Cardiac muscle cell (in vitro differentiated cells and primary cell): ENCODE results near the gene PSMB8. TPM values are rescaled to one million over a fixed set of nuclear protein-coding genes. Genes with fewer than 3 reads are reported as not detected.
"Not testable (repeated sequence)": the region's sequence is repeated elsewhere in the genome, so short reads cannot be mapped to it uniquely, and the experiment has no call there.

ENCODE experiments used
- DNase-seq, 2 donors: peaks; one replicate each; pipeline versions ENCODE4 v3.0.0 to v3.0.0-alpha.2; 2010 to 2017; ENCODE audit warnings: low read depth in 1 of 2, low spot score in 1 of 2
- H3K27ac ChIP-seq: fragments of 200-600 bp; sonication (generic); 2 replicates; pipeline ENCODE4 v1.5.1; 2016
- H3K27me3 ChIP-seq: fragments of 200-600 bp; sonication (generic); 2 replicates; pipeline ENCODE4 v1.6.0; 2016; ENCODE audit warnings: control low read depth
- H3K36me3 ChIP-seq: fragments of 200-600 bp; sonication (generic); 2 replicates; pipeline ENCODE4 v1.5.1; 2016; ENCODE audit warnings: control low read depth
- H3K4me1 ChIP-seq: fragments of 200-600 bp; sonication (generic); 2 replicates; pipeline ENCODE4 v1.8.1; 2017; ENCODE audit warnings: low read depth, mild to moderate bottlenecking, mixed run types
- H3K4me3 ChIP-seq: fragments of 200-600 bp; sonication (generic); 2 replicates; pipeline ENCODE4 v1.5.1; 2016; ENCODE audit warnings: mild to moderate bottlenecking
- H3K9me3 ChIP-seq: fragments of 200-600 bp; sonication (generic); 2 replicates; pipeline ENCODE4 v1.5.1; 2017; ENCODE audit warnings: low read depth, mild to moderate bottlenecking, control low read depth
- CTCF ChIP-seq: IDR thresholded peaks from 2 replicates; pipeline ENCODE4 v1.5.1; 2012; ENCODE audit warnings: low read depth, mild to moderate bottlenecking, low read length
- polyA plus RNA-seq: library from polyadenylated mRNA; unstranded; fragments of >200 nt; fragmentation: Nextera tagmentation; extraction: Ambion mirVana; gene quantifications from 2 replicates; pipeline ENCODE4 v1.2.1, GENCODE V29; 2016
- total RNA-seq: library from RNA; depleted of rRNA; stranded (reverse); fragments of >200 nt; gene quantifications from 2 replicates; pipeline ENCODE4 v1.2.3, GENCODE V29; 2016

PSMB8 gene
- total and polyA plus RNA-seq, 2 experiments from 2014 or later = 0.42 to 0.66 TPM

GRCh38 chr6:32815115-32815514 is 28.7 kb downstream of the PSMB8 start:
- no peak overlapping the region for H3K27ac ChIP-seq

GRCh38 chr6:32814145-32814544 is 29.7 kb downstream of the PSMB8 start:
- Histone ChIP-seq H3K4me3 (no peak overlapping the region), H3K36me3 (no peaks in the 10 kb centered on the region), H3K4me1 (no peaks in the 10 kb centered on the region), H3K27ac (no peak overlapping the region), H3K27me3 (peaks cover 7% of the 10 kb centered on the region), H3K9me3 (no peaks in the 10 kb centered on the region)
- DNase-seq = no peak
- no peak for TF ChIP-seq CTCF

More at GRCh38 chr6:32815115-32815514, 28.7 kb downstream of the PSMB8 start:
- no peak overlapping the region for H3K4me3 ChIP-seq
- DNase-seq = peak in 1 of 2 donors; percentile 24
- no peaks in the 10 kb centered on the region for H3K36me3 ChIP-seq
- H3K27me3 ChIP-seq = peaks cover 7% of the 10 kb centered on the region
- no peaks in the 10 kb centered on the region for H3K4me1 ChIP-seq
- no peak for TF ChIP-seq CTCF
- H3K9me3 ChIP-seq = no peaks in the 10 kb centered on the region

GRCh38 chr6:32809171-32809570 is 34.7 kb downstream of the PSMB8 start:
- TF ChIP-seq CTCF = no peak
- no peak overlapping the region for H3K27ac ChIP-seq

DNA sequence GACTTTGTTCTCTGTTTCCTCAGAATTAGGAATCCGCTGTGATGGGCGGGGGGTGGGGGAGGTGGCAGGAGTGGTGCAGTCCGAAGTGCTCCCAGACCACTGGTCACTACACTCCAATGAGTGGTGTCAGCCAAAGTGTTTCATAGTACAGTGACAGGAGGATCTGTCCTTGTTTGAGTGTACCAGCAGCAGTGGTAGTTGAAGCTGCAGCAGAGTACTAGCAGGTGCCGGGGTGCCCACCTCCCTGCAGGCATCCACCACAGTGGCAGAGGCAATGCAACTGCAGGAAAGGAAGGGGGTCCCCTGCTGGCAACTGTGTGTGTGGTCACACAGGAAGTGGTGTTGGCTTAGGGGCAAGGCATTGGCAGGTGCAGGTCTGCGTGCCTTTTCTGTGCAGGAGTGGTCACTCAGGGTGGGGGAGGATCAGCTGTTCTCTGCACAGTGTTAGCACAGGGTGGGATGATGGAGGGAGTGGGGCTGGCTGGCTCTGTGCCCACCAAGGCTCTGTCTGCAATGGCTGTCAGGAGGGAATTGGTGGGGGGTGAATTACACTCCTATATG is 36.7 kb downstream of the PSMB8 start:
- H3K9me3 ChIP-seq = no peaks in the 10 kb centered on the region
- H3K36me3 ChIP-seq = no peaks in the 10 kb centered on the region
- no peak for TF ChIP-seq CTCF
- no peak overlapping the region for H3K4me3 ChIP-seq
- peaks cover 4% of the 10 kb centered on the region for H3K27me3 ChIP-seq
- H3K4me1 ChIP-seq = no peaks in the 10 kb centered on the region
- DNase-seq = no peak
- no peak overlapping the region for H3K27ac ChIP-seq

More at GRCh38 chr6:32809171-32809570, 34.7 kb downstream of the PSMB8 start:
- Histone ChIP-seq H3K36me3 (no peaks in the 10 kb centered on the region), H3K9me3 (no peaks in the 10 kb centered on the region), H3K4me3 (no peak overlapping the region), H3K27me3 (peaks cover 7% of the 10 kb centered on the region), H3K4me1 (no peaks in the 10 kb centered on the region)
- DNase-seq = no peak

DNA sequence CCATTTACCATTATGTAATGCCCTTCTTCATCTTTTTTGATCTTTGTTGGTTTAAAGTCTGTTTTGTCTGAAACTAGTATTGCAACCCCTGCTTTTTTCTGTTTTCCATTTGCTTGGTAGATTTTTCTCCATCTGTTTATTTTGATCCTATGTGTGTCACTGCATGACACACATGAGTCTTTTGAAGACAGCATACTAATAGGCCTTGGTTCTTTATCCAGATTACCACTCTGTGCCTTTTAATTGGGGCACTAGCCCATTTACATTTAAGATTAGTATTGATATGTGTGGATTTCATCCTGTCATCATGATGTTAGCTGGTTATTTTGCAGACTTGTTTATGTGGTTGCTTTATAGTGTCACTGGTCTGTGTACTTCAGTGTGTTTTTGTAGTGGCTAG is 38.4 kb downstream of the PSMB8 start:
- not testable (repeated sequence) for DNase-seq, H3K27me3 ChIP-seq, H3K27ac ChIP-seq, H3K36me3 ChIP-seq, H3K4me1 ChIP-seq, H3K4me3 ChIP-seq, H3K9me3 ChIP-seq

- Histone ChIP-seq H3K36me3 (no peaks in the 10 kb centered on the region), H3K4me1 (no peaks in the 10 kb centered on the region), H3K9me3 (no peaks in the 10 kb centered on the region), H3K27ac (no peak overlapping the region), H3K27me3 (peaks cover 4% of the 10 kb centered on the region), H3K4me3 (no peak overlapping the region)
- DNase-seq = no peak
- TF ChIP-seq CTCF = no peak
Observed at GRCh38 chr6:32803416-32803815, 40.4 kb downstream of the PSMB8 start.
